ENCODE results near the gene ARHGAP22. TPM values are rescaled to one million over a fixed set of nuclear protein-coding genes. Genes with fewer than 3 reads are reported as not detected.

The ARHGAP22 gene
- total RNA-seq, 1 donor from 2014 or later, result 1.9 TPM

GRCh38 chr10:48554246-48554645 is 50.6 kb downstream of the ARHGAP22 start:
- peaks cover 8% of the 10 kb centered on the region for H3K27me3 Mint-ChIP-seq (ENCODE audit: unreplicated experiment)

GRCh38 chr10:48552946-48553564 is 51.8 kb downstream of the ARHGAP22 start:
- H3K9me3 Mint-ChIP-seq (ENCODE audit: unreplicated experiment), result no peaks in the 10 kb centered on the region
- H3K27ac Mint-ChIP-seq (ENCODE audit: unreplicated experiment), result no peak overlapping the region
- DNase-seq (ENCODE audit: low spot score), result no peak
- H3K36me3 Mint-ChIP-seq (ENCODE audit: low read depth, unreplicated experiment), result peaks cover 3% of the 10 kb centered on the region
- peaks cover 22% of the 10 kb centered on the region for H3K4me1 Mint-ChIP-seq (ENCODE audit: unreplicated experiment)
- peaks cover 8% of the 10 kb centered on the region for H3K27me3 Mint-ChIP-seq (ENCODE audit: unreplicated experiment)
- TF ChIP-seq CTCF (IDR thresholded peaks at IDR 0.05; ENCODE audit: unreplicated experiment), result no peak
- H3K4me3 Mint-ChIP-seq (ENCODE audit: unreplicated experiment), result no peak overlapping the region

More at GRCh38 chr10:48554246-48554645, 50.6 kb downstream of the ARHGAP22 start:
- Mint-ChIP-seq H3K36me3 (ENCODE audit: low read depth, unreplicated experiment) (peaks cover 3% of the 10 kb centered on the region), H3K4me1 (ENCODE audit: unreplicated experiment) (peaks cover 22% of the 10 kb centered on the region), H3K4me3 (ENCODE audit: unreplicated experiment) (no peak overlapping the region), H3K27ac (ENCODE audit: unreplicated experiment) (no peak overlapping the region), H3K9me3 (ENCODE audit: unreplicated experiment) (no peaks in the 10 kb centered on the region)
- no peak for TF ChIP-seq CTCF (IDR thresholded peaks at IDR 0.05; ENCODE audit: unreplicated experiment)
- DNase-seq (ENCODE audit: low spot score), result no peak

GRCh38 chr10:48551861-48552591 is 52.8 kb downstream of the ARHGAP22 start:
- TF ChIP-seq CTCF (IDR thresholded peaks at IDR 0.05; ENCODE audit: unreplicated experiment), result peak; percentile 76
- peaks cover 8% of the 10 kb centered on the region for H3K27me3 Mint-ChIP-seq (ENCODE audit: unreplicated experiment)
- H3K4me1 Mint-ChIP-seq (ENCODE audit: unreplicated experiment), result peaks cover 22% of the 10 kb centered on the region
- H3K4me3 Mint-ChIP-seq (ENCODE audit: unreplicated experiment), result no peak overlapping the region
- peak; percentile 36 for DNase-seq (ENCODE audit: low spot score)
- no peaks in the 10 kb centered on the region for H3K9me3 Mint-ChIP-seq (ENCODE audit: unreplicated experiment)
- H3K36me3 Mint-ChIP-seq (ENCODE audit: low read depth, unreplicated experiment), result peaks cover 3% of the 10 kb centered on the region
- no peak overlapping the region for H3K27ac Mint-ChIP-seq (ENCODE audit: unreplicated experiment)

- H3K9me3 Mint-ChIP-seq (ENCODE audit: unreplicated experiment), result no peaks in the 10 kb centered on the region
- no peak overlapping the region for H3K4me3 Mint-ChIP-seq (ENCODE audit: unreplicated experiment)
- H3K27ac Mint-ChIP-seq (ENCODE audit: unreplicated experiment), result no peak overlapping the region
- peaks cover 3% of the 10 kb centered on the region for H3K36me3 Mint-ChIP-seq (ENCODE audit: low read depth, unreplicated experiment)
- H3K27me3 Mint-ChIP-seq (ENCODE audit: unreplicated experiment), result peaks cover 8% of the 10 kb centered on the region
- peaks cover 22% of the 10 kb centered on the region for H3K4me1 Mint-ChIP-seq (ENCODE audit: unreplicated experiment)
- DNase-seq (ENCODE audit: low spot score), result no peak
- TF ChIP-seq CTCF (IDR thresholded peaks at IDR 0.05; ENCODE audit: unreplicated experiment), result no peak
Observed at GRCh38 chr10:48550977-48551376, 53.9 kb downstream of the ARHGAP22 start.
